Activated CD4-positive, alpha-beta T cell treated with anti-CD3 and anti-CD28 coated beads, Interleukin-2, amount 50 U/mL, for 1 hour (primary cell): ENCODE data around the gene BBX.

Experiments
- DNase-seq: peaks from one replicate; pipeline ENCODE4 v3.0.0-alpha.2; 2020

BBX gene

DNA sequence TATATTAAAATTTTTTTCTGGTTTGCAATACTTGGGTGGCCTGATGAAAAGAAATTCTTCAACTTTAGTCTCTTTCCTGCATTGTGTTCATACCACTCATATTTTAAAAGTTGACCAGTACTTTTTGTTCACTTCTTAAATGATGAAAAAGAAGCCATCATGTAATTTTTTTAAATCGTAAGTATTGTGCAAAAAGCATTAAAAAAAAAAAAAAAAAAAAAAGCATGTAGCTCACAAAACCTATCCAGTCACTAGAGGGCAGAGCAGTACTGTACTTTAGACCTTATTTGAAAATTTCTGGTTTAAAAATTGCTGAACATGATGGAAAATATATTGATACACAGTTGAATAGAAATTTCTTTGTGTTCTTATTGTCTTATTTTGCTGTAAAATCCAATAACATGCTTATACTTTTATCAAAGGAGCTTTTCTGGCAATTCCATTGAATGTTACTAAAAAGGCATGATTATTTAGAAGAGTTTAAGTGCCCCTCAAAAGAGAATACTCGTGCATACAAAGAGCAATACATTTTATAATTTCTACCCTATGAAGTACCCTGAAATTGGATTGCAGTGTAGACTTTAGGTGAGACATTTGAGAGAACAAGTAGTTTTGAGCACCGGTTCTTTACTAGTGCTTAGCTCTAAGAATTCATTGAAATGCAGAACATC, 137.7 kb downstream of the BBX start:
- no peak for DNase-seq

DNA sequence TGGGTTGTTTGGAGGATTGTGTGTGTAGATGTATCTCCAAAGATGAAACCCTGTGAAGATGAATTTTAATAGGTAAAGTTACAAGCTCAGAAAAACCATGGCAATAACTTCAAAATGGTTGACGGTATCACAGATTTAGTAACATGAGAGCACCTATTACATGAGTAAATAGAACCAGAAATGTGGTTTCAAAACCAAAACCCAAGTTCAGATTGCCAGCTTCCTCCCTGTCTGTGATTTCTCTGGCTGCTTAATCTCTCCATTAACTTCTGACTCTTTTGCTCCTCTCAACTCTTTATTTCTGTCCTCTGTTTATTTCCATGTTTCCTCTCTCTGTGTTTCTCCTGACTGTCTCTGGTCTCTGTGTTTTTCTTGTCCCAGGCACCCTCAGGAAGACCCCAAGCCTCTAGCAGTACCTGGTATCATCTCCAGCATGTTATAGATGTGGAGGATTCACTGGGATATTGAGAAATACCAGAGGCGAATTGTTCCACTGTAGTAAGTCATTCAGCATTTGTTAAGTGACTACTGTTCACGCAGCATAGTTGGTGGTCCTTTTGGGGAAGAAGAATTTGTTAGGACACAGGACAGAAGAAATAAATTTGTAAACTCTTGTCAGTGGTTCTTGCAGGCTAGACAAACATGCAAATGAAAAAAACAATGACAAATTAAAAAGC, 138.8 kb downstream of the BBX start:
- no peak for DNase-seq

DNA sequence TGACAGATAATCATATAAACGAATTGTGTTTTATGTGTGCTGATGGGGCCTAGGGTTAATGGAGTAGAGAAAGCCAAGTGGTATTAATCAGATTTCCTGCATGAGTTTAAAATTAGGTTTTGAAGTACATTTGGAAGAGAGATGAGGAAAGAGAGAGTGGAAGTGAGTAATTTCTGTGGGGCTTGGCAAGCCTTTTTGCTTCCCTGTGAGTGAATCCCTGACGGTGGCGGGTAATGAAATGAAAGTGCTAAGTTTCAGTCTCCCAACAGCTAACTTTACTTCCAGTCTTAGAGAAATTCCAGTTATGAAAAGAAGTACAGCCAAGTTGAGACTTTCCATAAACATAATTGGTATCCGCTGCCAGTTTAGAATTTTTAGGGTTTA, 139.4 kb downstream of the BBX start:
- DNase-seq: no peak

DNA sequence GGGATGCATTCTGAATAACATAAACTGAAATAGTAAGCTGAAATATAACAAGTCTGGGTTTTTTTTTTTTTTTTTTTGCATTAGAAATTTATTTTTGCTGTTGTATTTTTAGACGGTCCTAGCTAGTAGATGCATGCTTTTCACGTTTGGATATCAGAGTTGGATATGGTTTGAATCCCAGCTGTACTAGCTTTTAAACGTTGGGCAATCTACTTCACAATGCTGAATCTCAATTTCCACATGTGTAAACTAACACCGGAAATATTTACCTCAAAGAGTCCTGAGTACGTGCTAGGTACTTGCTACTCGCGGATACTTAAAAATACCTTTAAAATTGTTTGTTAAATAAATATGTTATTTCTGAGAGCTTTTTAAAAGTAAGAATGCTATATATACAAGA, 139.8 kb downstream of the BBX start:
- DNase-seq: no peak

DNA sequence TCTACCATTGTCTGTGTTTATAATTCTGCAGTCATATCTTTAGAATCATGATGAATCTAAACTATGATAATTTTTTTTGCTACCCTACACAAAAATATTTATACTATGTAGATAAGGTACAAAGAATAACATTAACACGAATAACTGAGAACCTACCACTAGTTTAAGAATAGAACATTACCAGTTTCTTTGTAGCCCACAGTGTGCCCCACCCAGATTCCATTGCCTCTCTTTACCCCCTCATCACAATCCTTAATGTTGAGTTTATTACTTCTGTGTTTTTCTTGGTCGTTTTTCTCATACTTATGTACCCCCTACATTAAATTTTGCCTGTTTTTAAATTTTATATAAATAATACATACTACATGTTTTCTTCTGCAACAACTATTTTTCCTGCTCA, 140.5 kb downstream of the BBX start:
- DNase-seq: no peak

DNA sequence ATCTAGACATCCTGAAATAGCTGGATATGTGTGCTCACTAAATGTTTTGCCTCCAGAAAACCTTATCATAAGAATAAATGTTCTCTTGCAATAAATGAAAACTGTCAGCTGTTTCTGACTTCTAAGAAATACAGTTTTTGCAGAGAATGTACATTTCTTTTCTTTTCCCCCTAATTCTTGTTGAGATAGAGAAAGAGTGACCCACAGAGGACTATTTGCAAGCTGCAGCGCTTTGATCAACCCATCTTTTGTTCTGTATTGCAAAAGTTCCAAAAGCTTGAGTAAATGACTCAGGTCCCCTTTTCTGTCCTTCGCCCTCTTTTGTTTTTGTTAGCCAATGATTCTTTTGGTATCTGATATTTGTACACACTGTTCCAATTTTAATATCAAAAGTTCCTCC, 141.9 kb downstream of the BBX start:
- DNase-seq: no peak

DNA sequence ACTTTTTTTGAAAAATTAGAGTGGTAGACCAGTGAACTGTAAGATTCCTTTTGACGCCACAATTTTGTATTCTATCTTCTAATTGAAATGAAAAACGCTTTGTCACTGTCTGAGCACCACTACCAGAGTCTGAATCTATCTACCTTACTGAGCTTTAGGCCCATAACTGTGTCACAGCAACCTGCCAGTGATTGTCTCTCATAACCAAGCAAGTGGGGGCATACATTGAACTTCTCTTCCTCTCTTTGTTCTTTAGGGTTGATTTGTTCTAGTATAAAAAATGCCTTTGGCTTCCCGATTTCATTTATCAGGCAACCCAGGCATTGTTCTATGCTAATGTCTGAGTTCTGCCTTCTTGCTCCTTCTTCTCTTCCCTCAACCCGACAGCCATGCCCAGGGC, 142.6 kb downstream of the BBX start:
- DNase-seq: no peak

DNA sequence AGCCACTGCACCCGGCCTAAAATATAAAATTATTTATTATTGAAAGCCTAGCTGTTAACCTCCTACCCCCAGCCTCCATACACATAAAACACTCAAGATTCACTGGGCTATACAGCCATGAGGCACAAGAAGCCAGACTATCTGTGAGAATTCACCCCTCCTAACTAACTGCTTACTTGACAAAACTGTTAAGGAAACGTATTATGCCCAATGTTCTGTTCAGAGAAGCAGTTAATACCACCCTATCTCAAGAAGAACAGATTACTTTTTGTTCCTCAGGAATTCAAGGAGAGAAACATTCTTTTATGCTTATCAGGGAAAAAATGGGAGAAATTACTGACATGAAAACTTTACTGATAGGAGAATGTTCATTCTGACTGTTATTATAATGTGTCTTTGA, 144.1 kb downstream of the BBX start:
- DNase-seq: no peak

DNA sequence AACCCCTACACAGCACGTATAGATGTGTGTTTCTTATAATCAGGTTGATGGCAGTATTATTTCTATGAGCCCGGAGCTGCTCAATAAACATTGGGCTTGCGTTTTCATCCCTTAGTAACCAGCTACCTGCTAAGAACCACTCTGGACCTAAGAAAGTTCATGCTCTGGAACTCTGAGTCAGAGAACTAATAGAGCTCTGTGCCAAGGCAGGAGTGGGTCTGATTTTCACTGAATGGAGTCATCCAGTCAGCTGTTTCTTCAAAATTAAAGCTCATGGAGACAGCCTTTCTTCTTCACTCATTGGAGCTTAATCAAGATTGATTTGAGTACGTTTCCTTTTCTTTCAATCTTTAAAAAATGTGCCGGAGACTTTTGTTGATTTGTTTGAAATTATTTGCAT, 145.7 kb downstream of the BBX start:
- DNase-seq: no peak

DNA sequence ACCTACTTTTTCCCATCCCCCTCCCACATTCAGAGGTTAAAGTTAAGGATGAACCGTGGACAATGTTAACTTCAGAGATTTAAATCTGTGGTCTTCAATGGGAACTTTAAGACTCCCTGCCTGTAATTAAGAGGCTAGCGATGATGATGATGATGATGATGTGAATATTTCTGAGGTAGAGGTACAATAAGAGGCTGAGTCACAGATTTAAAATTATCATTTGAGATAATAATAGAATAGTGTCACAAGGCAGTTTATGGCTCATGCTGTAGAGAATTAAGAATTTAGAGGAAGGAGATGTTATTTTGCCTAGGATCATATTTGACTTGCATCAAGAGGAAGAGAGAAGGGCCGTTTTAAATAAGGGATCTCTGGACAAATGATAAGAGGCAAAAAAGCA, 146.2 kb downstream of the BBX start:
- DNase-seq: no peak

DNA sequence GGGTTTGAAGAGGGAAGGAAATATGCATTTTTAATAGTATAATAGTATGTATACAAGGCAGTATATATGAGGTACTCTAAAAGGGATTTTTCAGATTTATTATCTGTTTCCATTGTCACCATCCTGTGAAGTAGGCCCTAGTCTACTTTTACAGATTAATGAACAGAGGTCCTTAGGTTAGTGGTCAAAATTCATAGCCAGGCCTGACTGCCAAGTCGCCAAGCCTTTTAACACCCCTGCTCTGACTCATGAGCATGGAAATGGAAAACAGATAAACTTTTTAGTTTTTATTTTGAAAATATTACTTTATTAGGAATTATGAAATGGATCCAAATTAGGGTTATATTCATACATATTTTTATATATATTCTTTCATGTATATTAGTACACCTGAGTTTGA, 146.9 kb downstream of the BBX start:
- no peak for DNase-seq

DNA sequence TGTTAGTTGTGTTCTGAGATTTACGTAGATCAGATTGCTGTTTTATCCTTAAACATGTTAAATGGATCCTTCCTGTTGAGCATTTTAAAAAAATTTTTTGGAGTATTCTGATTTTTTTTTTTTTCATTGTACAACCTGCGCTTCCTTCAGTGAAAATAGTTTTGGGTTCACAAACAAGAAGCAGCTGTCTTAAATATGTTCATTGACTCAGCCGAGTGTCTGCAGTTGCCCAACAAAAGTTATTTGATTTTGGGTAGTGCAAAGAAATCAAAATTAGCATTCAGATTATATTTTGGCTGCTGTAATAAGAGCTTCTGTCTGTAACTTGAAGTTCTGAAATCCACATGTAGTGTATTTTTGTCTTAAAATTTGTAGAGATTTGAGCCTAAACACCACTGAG, 148.2 kb downstream of the BBX start:
- no peak for DNase-seq

DNA sequence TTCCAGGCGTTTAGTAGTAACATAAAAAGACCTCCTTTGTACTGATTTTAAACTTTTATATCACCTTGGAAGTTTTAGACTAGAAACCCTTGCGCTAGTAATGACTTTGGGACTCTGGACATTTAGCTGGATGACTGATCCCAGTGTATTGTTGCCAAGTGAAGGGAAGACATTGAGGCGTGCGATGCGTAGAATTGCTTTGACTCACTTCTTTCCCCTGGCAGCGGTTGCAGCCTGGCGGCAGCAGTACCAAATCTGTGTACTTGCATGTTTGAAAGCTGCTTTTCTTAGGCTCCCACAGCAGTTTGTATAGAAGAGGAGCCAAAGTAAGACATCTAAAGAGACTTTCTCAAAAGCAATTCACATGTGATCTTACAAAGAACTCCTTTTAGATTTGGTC, 151.6 kb downstream of the BBX start:
- DNase-seq: no peak

DNA sequence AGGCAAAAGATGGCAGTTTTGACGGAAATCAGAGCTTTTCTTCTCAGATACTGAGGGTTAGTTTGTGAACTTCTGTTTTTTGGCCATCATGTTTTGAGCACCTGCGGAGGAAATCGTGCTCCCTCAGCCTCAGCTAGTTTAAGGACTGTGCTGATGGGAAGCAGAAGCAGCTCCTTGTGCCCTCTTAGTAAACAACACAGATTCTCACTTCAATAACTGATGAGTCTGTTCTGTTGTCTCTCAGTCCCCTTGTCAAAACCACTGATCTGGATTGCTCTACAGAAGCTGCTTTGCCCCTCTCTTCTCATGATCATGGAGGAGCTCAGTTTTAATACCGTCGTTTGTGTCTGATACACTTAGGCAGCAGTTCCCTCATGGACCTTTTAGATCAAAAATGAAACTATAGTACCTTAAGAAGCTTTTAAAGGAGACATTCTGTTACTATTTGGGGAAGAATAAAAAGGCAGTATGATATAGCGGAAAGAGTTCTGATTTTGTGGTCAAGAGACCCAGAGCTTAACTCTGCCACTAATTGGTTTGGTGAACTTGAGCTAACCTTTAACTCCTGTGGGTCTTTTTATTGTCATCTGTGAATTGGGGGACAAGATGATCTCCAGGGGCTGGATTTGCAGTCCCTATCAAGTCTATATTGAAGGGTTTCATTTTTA, 152.6 kb downstream of the BBX start:
- no peak for DNase-seq

DNA sequence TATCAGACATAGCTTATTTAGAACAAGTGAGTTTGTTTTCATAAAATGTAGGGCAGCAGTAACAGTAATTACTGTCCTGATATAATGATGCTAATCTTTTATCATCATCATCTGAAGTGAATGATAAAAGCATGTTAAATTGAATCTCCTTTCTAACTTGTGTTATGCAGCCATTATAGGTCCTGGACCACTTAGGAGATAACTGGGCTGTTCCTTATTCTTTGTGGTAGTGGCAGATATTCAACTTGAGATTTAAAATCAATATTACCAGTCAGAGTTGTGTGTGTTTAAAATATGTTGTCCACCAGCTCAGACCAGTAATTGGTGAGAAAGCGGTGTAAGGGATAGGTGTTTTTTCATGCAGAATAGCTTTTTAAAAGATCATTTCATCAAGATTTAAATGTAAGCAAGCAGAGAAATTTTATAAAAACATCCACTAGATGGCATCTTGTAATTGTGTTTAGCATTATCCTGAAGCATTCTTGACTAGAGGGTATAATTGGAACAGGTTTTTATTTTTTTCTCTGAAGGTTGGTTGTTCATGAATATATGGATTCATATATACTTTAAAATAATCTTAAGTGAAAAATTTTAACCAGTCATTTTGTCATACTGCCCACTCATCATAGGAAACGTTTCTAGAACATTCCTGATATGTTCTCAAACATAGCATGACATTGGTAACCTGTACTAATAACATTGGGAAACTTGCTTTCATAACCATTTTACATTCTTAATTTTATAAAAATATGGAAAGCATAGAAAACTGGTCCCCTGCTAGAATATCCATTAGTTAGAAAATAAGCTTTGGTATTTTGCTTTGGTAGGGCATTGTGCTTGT, 153.9 kb downstream of the BBX start:
- DNase-seq: no peak

DNA sequence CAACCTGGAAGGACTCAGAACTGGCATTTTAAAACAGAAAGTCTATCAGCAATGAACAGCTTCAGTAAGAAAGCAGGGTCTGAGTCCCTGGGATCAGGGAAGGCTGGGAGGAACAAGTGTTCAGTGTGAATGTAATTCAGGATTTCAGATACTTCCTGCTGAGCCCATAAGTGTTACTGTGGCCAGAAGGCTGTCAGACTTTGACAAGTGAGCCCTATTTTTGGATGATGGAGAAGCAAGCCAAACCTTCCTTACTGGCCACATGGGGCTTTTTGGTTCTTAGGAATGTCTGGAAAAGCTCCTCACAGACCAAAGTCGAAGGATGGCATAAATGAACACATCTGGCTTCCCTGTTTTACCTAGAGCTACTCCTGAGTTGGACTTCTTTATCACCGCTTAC, 157.2 kb downstream of the BBX start:
- no peak for DNase-seq

DNA sequence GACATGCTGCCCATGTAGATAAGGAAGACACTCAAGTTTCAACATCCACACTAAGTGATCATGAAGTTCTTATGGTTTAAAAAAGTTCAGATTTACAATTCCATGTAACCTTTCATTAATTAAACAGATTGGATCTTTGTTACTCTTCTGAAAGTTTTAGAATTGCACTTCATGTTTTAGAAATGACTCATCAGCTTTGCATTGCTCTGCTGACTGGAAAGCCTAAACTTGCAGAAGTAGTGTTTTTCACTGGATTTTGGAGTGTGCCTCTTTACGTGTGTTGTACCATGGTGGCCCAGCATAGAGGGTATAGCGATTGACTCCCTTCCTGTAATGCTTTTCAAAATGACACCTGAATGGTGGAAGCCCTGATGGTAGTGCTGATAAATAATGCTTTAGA, 157.9 kb downstream of the BBX start:
- no peak for DNase-seq

DNA sequence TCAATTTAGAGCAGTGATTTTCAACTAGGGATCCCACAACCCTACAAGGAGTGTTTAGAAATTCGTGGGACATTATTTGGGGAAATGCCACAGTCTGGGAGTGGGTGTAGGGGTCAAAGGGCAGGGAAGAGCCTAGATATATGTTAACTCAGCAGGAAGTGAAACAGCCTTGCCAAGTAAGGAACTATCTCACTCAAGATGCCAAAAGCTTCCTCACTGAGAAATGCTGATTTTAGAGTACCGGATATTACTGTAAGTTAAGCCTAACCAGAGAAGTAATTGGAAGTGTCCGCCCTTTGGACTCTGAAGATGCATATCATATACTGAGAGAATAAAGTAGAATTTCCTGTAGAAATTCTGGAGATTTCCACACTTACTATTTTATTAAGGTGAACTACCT, 158.6 kb downstream of the BBX start:
- DNase-seq: no peak

DNA sequence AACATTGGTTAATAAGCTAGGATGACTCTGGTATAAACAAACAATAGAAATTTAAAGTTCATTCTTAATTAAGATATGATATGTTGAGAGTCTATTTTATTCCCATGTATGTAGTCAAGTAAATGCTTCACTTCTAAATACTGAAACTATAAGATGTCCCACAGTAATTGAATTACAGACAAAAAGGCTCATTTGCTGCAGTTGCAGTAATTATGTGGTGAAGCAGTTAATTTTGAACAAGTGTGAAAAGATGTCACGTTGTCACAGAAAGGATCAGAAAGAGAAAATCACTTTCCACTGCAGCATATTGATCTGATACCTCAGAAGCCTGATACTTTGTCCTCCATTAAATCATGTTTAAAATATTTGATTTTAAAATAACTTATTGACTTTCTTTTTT, 159.8 kb downstream of the BBX start:
- DNase-seq: no peak

DNA sequence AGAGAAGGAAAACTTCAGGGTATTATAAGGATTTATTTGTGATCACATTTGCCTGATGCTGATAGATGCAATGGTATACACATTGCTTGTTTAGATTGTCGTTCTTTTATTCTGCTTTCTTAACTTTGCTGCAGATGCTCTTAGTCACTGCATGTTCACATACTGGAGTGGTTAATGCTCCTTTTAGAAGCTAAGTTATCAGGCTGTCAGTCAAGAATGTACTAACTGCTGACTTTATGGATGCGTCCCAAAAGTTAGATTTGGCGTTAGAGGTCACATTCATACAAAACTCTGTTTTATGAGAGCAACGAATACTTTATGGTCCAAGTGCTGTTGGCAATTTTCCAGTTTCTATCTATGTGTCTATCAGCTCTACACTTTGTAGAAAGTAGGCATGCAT, 160.7 kb downstream of the BBX start:
- DNase-seq: no peak

DNA sequence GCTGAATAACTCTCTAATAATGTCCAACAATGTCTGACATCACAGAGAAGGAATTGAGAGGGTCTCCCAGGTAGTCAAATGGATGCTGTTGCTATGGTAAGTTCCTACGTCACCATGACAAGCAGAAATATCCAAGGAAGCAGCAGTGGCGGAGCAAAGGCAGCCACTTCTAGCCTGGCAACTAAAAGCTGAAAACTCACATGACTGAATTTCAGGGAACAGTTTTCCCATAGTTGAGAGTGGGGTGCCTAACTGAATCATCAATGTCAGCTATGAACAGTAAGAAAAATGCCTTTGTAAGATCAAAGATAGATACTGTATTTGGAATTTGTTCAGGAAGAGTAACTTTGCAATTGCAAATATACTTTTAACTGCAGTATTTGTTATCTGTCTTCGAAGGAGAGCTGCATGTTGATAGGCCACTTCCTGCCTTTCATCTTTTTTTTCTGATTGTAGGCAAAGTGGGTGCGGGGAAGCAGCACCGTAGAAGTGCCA, 161.7 kb downstream of the BBX start:
- no peak for DNase-seq

DNA sequence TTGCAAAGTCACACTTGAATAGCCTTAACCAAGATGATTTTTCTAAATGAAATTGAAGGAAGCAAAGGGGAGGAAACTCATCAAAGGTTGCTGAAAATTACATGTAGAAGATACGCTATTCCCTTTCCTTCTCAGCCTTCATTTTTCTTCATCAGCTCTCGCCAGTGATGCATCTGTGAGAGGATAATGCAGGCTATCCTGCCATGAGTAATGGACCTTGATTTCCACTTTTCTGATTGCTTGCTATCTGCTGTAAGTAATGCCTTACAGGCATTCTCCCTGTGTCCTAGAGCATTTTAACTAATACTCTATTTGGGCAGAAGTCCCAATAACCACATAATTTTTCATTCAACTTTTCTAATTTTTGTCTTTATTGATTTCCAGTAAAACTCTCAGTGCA, 162.6 kb downstream of the BBX start:
- DNase-seq: no peak

DNA sequence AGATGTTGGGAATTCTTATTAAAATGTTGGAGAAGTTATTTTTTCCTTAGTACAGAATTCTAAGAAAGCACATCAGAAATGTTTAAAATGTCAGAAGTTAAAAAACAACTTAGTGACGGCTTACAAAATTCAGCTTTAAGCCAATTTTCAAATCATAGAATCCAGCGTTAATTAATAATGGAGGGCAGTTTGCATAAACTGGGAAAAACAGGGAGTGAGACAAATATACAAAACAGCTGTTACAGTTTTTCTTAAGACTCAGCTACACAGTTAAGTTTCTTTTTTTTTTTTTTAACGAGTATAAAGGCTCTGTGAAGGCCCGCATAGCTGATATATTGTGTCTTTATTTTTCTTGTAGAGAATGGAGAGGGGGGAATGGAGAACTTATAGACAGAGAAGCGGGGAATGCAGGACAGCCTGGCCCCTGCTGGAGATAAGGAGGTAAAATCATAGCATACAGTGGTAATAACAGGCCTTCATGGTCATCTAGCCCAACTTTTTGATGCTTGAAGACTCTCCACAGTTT, 164.4 kb downstream of the BBX start:
- DNase-seq: no peak
